Activated CD8-positive, alpha-beta memory T cell treated with anti-CD3 and anti-CD28 coated beads for 24 hours (primary cell): ENCODE measurements around the gene C10orf143.
"Not testable (repeated sequence)": the region's sequence is repeated elsewhere in the genome, so short reads cannot be mapped to it uniquely, and the experiment has no call there.

Experiments used
- DNase-seq: peaks from one replicate; pipeline ENCODE4 v3.0.0-alpha.2; 2020

C10orf143 gene

GRCh38 chr10:130110246-130111112 lies at the start of gene C10orf143:
C10orf143 (minus strand) TSS chr10:130110830; CDS start chr10:130110772, 58 bp downstream.
- DNase-seq: peak; percentile 100

- DNase-seq: no peak
Measured at GRCh38 chr10:130159192-130159794, 48.7 kb upstream of the C10orf143 start.

GRCh38 chr10:130146042-130146441 lies 35.4 kb upstream of the C10orf143 start:
- DNase-seq: no peak

GRCh38 chr10:130141878-130142277 lies 31.2 kb upstream of the C10orf143 start:
- DNase-seq: no peak

- DNase-seq: no peak
Measured at GRCh38 chr10:130141460-130141859, 30.8 kb upstream of the C10orf143 start.

GRCh38 chr10:130141038-130141437 lies 30.4 kb upstream of the C10orf143 start:
- no peak for DNase-seq

GRCh38 chr10:130140425-130140824 lies 29.8 kb upstream of the C10orf143 start:
- no peak for DNase-seq

GRCh38 chr10:130138479-130138866 lies 27.8 kb upstream of the C10orf143 start:
- no peak for DNase-seq

- no peak for DNase-seq
Measured at GRCh38 chr10:130137659-130138478, 27.2 kb upstream of the C10orf143 start.

GRCh38 chr10:130137090-130137448 lies 26.4 kb upstream of the C10orf143 start:
- no peak for DNase-seq

- peak; percentile 95 for DNase-seq
Measured at GRCh38 chr10:130136226-130137089, 25.8 kb upstream of the C10orf143 start, which contains the start of gene GLRX3. GLRX3 (plus strand) TSS chr10:130136391; CDS start chr10:130136421, 30 bp downstream.

- no peak for DNase-seq
Measured at GRCh38 chr10:130135676-130136225, 25.1 kb upstream of the C10orf143 start.

GRCh38 chr10:130128922-130129321 lies 18.3 kb upstream of the C10orf143 start:
- DNase-seq: no peak

GRCh38 chr10:130128062-130128781 lies 17.6 kb upstream of the C10orf143 start:
- no peak for DNase-seq

- peak; percentile 74 for DNase-seq
Measured at GRCh38 chr10:130127364-130128061, 16.9 kb upstream of the C10orf143 start.

- no peak for DNase-seq
Measured at GRCh38 chr10:130121486-130122079, 11.0 kb upstream of the C10orf143 start.

GRCh38 chr10:130117535-130117934 lies 6.9 kb upstream of the C10orf143 start:
- not testable (repeated sequence) for DNase-seq

GRCh38 chr10:130116942-130117341 lies 6.3 kb upstream of the C10orf143 start:
- DNase-seq: not testable (repeated sequence)

GRCh38 chr10:130112821-130113220 lies 2.2 kb upstream of the C10orf143 start:
- DNase-seq: no peak

- DNase-seq: no peak
Measured at GRCh38 chr10:130111852-130112180, 1.2 kb upstream of the C10orf143 start.
